MM.1S (cell line): Measurements from ENCODE around the gene TUBB2A.

Experiments
- DNase-seq: peaks from one replicate; pipeline ENCODE4 v3.0.0-alpha.2; 2015
- H2AFZ ChIP-seq: fragments of 300-600 bp; sonication (generic); 2 replicates; pipeline ENCODE4 v1.6.0; 2016; ENCODE audit warnings: antibody characterized with exemption, low read length
- H3F3A ChIP-seq: fragments of 300-600 bp; sonication (generic); 2 replicates; pipeline ENCODE4 v1.6.1; 2016; ENCODE audit warnings: mild to moderate bottlenecking, antibody characterized with exemption, low read length, moderate library complexity, mixed read lengths; ENCODE audit not compliant: insufficient read depth
- H3K27ac ChIP-seq: fragments of 300-600 bp; sonication (generic); 2 replicates; pipeline ENCODE4 v1.5.1; 2016; ENCODE audit warnings: mild to moderate bottlenecking, low read length
- H3K27me3 ChIP-seq: fragments of 300-600 bp; sonication (generic); replicated peaks from 2 replicates; pipeline ENCODE4 v1.6.0; 2016; ENCODE audit warnings: low read length; ENCODE audit not compliant: insufficient read depth
- H3K36me3 ChIP-seq: fragments of 300-600 bp; sonication (generic); replicated peaks from 2 replicates; pipeline ENCODE4 v1.6.1; 2016; ENCODE audit warnings: mild to moderate bottlenecking, low read length, mixed read lengths; ENCODE audit not compliant: insufficient read depth
- H3K4me1 ChIP-seq: fragments of 300-600 bp; sonication (generic); 2 replicates; pipeline ENCODE4 v1.6.1; 2016; ENCODE audit warnings: low read length, mixed read lengths
- H3K4me2 ChIP-seq: fragments of 300-600 bp; sonication (generic); 2 replicates; pipeline ENCODE4 v1.6.0; 2016; ENCODE audit warnings: low read depth, low read length
- H3K4me3 ChIP-seq: fragments of 300-600 bp; sonication (generic); 2 replicates; pipeline ENCODE4 v1.5.1; 2016; ENCODE audit warnings: low read length, mixed read lengths
- H3K79me2 ChIP-seq: fragments of 300-600 bp; sonication (generic); 2 replicates; pipeline ENCODE4 v1.6.1; 2016; ENCODE audit warnings: mixed run types, low read length, mixed read lengths
- H3K9ac ChIP-seq: fragments of 300-600 bp; sonication (generic); 2 replicates; pipeline ENCODE4 v1.6.1; 2016; ENCODE audit warnings: low read length, mixed read lengths
- H3K9me2 ChIP-seq: fragments of 300-600 bp; sonication (generic); replicated peaks from 2 replicates; pipeline ENCODE4 v1.6.1; 2016; ENCODE audit warnings: mild to moderate bottlenecking, low read length, mixed read lengths; ENCODE audit not compliant: insufficient read depth
- H3K9me3 ChIP-seq: fragments of 300-600 bp; sonication (generic); replicated peaks from 2 replicates; pipeline ENCODE4 v1.6.1; 2016; ENCODE audit warnings: mild to moderate bottlenecking, low read length, mixed read lengths; ENCODE audit not compliant: insufficient read depth
- H4K20me1 ChIP-seq: fragments of 300-600 bp; sonication (generic); 2 replicates; pipeline ENCODE4 v1.6.1; 2016; ENCODE audit warnings: mild to moderate bottlenecking, low read length, moderate library complexity, mixed read lengths; ENCODE audit not compliant: insufficient read depth
- EZH2 ChIP-seq: fragments of 300-600 bp; sonication (generic); optimal IDR thresholded peaks from 2 replicates; pipeline ENCODE3; 2017; ENCODE audit warnings: low read depth, mild to moderate bottlenecking, antibody characterized with exemption, low read length, mixed read lengths
- EZH2phosphoT487 ChIP-seq: fragments of 300-600 bp; sonication (generic); IDR thresholded peaks from 2 replicates; pipeline ENCODE4 v1.6.1; 2018; ENCODE audit warnings: antibody characterized with exemption, low read length
- TF ChIP-seq, protein P1 (sequence below): fragments of 300-600 bp; sonication (generic); IDR thresholded peaks from 2 replicates; pipeline ENCODE4 v1.5.1; 2016; ENCODE audit warnings: antibody characterized with exemption, low read length, mixed read lengths

The TUBB2A gene

DNA sequence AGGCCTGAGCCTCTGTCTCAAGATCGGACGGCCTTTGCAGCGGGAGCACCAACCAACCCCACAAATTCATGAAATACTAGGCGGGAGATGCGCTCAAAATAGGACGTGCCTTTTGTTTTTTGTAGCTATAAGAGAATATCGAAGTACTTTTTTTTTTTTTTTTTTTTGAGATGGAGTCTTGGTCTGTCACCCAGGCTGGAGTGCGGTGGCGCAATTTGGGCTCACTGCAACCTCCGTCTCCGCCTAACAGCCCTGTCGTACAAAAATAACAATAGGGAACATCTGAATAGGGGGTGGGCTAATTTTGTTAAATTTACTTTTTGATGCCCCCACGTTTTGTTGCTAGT lies 5.9 kb upstream of the TUBB2A start:
- Histone ChIP-seq H3K36me3 (no peaks in the 10 kb centered on the region), H3K9me3 (no peaks in the 10 kb centered on the region), H3K27ac (no peak overlapping the region), H3K9ac (no peak overlapping the region), H3K79me2 (no peaks in the 10 kb centered on the region), H3K4me1 (no peaks in the 10 kb centered on the region), H4K20me1 (no peaks in the 10 kb centered on the region), H3K4me2 (peak overlapping the region; percentile 62), H2AFZ (0 out of 2 replicates have a peak overlapping the region, but pooled peaks have one; percentile 0), H3K4me3 (peak overlapping the region; percentile 55), H3K27me3 (peaks cover 31% of the 10 kb centered on the region), H3F3A (no peaks in the 10 kb centered on the region), H3K9me2 (no peaks in the 10 kb centered on the region)
- DNase-seq, result no peak
- TF ChIP-seq, protein P1, sequence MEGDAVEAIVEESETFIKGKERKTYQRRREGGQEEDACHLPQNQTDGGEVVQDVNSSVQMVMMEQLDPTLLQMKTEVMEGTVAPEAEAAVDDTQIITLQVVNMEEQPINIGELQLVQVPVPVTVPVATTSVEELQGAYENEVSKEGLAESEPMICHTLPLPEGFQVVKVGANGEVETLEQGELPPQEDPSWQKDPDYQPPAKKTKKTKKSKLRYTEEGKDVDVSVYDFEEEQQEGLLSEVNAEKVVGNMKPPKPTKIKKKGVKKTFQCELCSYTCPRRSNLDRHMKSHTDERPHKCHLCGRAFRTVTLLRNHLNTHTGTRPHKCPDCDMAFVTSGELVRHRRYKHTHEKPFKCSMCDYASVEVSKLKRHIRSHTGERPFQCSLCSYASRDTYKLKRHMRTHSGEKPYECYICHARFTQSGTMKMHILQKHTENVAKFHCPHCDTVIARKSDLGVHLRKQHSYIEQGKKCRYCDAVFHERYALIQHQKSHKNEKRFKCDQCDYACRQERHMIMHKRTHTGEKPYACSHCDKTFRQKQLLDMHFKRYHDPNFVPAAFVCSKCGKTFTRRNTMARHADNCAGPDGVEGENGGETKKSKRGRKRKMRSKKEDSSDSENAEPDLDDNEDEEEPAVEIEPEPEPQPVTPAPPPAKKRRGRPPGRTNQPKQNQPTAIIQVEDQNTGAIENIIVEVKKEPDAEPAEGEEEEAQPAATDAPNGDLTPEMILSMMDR, result no peak
- TF ChIP-seq EZH2phosphoT487 (no peak), EZH2 (no peak)

DNA sequence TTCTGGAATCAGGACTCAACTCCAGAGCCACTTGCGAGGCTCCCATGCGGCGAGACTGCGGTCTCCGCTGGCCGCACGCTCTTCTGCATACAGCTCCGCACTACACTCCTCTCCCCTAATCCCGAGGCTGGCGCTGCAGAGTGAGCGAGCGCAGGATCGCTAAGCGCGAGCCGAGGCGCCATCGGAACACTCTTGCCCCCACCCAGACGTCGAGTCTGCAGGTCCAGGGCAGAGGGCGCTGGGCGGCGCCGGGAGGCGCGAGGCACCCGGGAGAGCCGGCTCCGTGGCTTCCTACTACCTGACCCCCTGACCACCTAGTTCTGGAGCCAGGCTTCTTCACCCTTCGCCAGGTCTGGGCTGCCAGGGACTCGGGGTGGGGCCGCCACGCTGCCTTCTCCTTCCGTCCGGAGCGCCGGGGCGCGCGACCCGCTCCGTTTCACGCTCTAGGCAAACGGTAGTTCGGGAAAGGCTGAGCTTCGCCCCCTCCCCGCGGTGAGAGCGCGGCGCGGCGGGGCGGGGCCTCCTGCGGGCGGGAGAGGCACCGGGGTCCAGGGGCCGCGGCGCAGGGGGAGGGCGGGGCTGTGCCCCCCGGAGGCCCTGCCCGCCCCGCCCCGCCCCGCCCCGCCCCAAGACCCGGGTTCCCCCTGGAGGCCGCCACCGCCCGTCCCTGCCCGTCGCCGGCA lies 5.4 kb upstream of the TUBB2A start:
- H3K4me1 ChIP-seq, result no peaks in the 10 kb centered on the region
- H3K27ac ChIP-seq, result no peak overlapping the region

DNA sequence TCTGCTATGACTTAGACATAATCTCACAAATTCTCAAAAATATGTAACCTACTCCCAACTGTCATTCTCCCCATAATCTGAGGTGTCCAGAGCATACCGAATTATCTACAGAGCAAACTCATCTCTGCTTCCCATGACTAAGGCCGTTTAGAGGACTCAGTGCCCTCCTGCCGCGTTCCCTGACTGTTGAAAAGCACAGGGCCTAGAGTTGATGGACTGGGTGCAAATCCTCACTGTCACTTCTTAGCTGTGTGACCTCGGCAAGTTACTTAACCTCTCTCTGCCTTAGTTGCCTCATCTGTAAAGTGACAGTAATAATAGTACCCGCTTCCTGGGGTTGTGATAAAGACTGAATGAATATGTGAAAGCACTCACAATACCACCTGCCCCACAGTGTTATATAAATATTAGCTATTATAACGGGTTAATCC lies 4.7 kb upstream of the TUBB2A start:
- Histone ChIP-seq H4K20me1 (no peaks in the 10 kb centered on the region), H3K4me1 (no peaks in the 10 kb centered on the region), H3K4me3 (no peak overlapping the region), H3K9me2 (no peaks in the 10 kb centered on the region), H3K36me3 (no peaks in the 10 kb centered on the region), H3F3A (no peaks in the 10 kb centered on the region), H3K9ac (no peak overlapping the region), H3K4me2 (no peak overlapping the region), H3K27ac (no peak overlapping the region), H2AFZ (no peak overlapping the region), H3K9me3 (no peaks in the 10 kb centered on the region), H3K79me2 (no peaks in the 10 kb centered on the region), H3K27me3 (peaks cover 32% of the 10 kb centered on the region)
- no peak for DNase-seq
- TF ChIP-seq EZH2, result no peak
- TF ChIP-seq, protein P1, result no peak
- no peak for TF ChIP-seq EZH2phosphoT487

More for the DNA sequence above, 5.4 kb upstream of the TUBB2A start:
- peaks cover 32% of the 10 kb centered on the region for H3K27me3 ChIP-seq
- H3K4me2 ChIP-seq, result peak overlapping the region; percentile 85
- no peaks in the 10 kb centered on the region for H4K20me1 ChIP-seq
- no peaks in the 10 kb centered on the region for H3K36me3 ChIP-seq
- H3K4me3 ChIP-seq, result peak overlapping the region; percentile 64
- H3K9ac ChIP-seq, result peak overlapping the region; percentile 25; the same call in 1 of the 2 replicates
- no peaks in the 10 kb centered on the region for H3K9me2 ChIP-seq
- H3K9me3 ChIP-seq, result no peaks in the 10 kb centered on the region
- no peaks in the 10 kb centered on the region for H3K79me2 ChIP-seq
- peak; percentile 57 for DNase-seq
- H3F3A ChIP-seq, result no peaks in the 10 kb centered on the region
- H2AFZ ChIP-seq, result peak overlapping the region; percentile 76
- TF ChIP-seq EZH2phosphoT487 (no peak), EZH2 (no peak)
- TF ChIP-seq, protein P1, result no peak
